ENCODE measurements around the gene ZNF804A.

ZNF804A gene

GRCh38 chr2:184633726-184634125, 35.4 kb downstream of the ZNF804A start:
- TF ChIP-seq FOXP2 (optimal IDR thresholded peaks at IDR 0.05; ENCODE audit: borderline replicate concordance, extremely low read depth, extremely low read length, insufficient read depth), result no peak
- TF ChIP-seq SIN3A (IDR thresholded peaks at IDR 0.05; ENCODE audit: borderline replicate concordance, insufficient read depth, low read length), result no peak
- TF ChIP-seq REST (IDR thresholded peaks at IDR 0.05; ENCODE audit: insufficient read depth in 1 of 2, low read depth in 2 of 2, low read length in 2 of 2), result no peak
- no peak for TF ChIP-seq POLR2AphosphoS5 (IDR thresholded peaks at IDR 0.05; ENCODE audit: low read depth, low read length)
- TF ChIP-seq TAF1 (IDR thresholded peaks at IDR 0.05; ENCODE audit: borderline replicate concordance, insufficient read depth, low read length), result no peak

GRCh38 chr2:184637781-184638180, 39.5 kb downstream of the ZNF804A start:
- TF ChIP-seq TAF1 (IDR thresholded peaks at IDR 0.05; ENCODE audit: borderline replicate concordance, insufficient read depth, low read length), result no peak
- TF ChIP-seq REST (IDR thresholded peaks at IDR 0.05; ENCODE audit: insufficient read depth in 1 of 2, low read depth in 2 of 2, low read length in 2 of 2), result no peak
- no peak for TF ChIP-seq POLR2AphosphoS5 (IDR thresholded peaks at IDR 0.05; ENCODE audit: low read depth, low read length)
- no peak for TF ChIP-seq FOXP2 (optimal IDR thresholded peaks at IDR 0.05; ENCODE audit: borderline replicate concordance, extremely low read depth, extremely low read length, insufficient read depth)
- TF ChIP-seq SIN3A (IDR thresholded peaks at IDR 0.05; ENCODE audit: borderline replicate concordance, insufficient read depth, low read length), result no peak

- no peak for TF ChIP-seq REST (IDR thresholded peaks at IDR 0.05; ENCODE audit: insufficient read depth in 1 of 2, low read depth in 2 of 2, low read length in 2 of 2)
These were observed 46.4 kb downstream of the ZNF804A start for GRCh38 chr2:184644685-184645084.

- TF ChIP-seq TAF1 (IDR thresholded peaks at IDR 0.05; ENCODE audit: borderline replicate concordance, insufficient read depth, low read length), result no peak
- no peak for TF ChIP-seq FOXP2 (optimal IDR thresholded peaks at IDR 0.05; ENCODE audit: borderline replicate concordance, extremely low read depth, extremely low read length, insufficient read depth)
- no peak for TF ChIP-seq REST (IDR thresholded peaks at IDR 0.05; ENCODE audit: insufficient read depth in 1 of 2, low read depth in 2 of 2, low read length in 2 of 2)
- TF ChIP-seq POLR2AphosphoS5 (IDR thresholded peaks at IDR 0.05; ENCODE audit: low read depth, low read length), result no peak
- TF ChIP-seq SIN3A (IDR thresholded peaks at IDR 0.05; ENCODE audit: borderline replicate concordance, insufficient read depth, low read length), result no peak
These were observed 47.8 kb downstream of the ZNF804A start for GRCh38 chr2:184646177-184646576.

- no peak for TF ChIP-seq POLR2AphosphoS5 (IDR thresholded peaks at IDR 0.05; ENCODE audit: low read depth, low read length)
- no peak for TF ChIP-seq TAF1 (IDR thresholded peaks at IDR 0.05; ENCODE audit: borderline replicate concordance, insufficient read depth, low read length)
- no peak for TF ChIP-seq REST (IDR thresholded peaks at IDR 0.05; ENCODE audit: insufficient read depth in 1 of 2, low read depth in 2 of 2, low read length in 2 of 2)
These were observed 48.3 kb downstream of the ZNF804A start for GRCh38 chr2:184646593-184646992.

All from PFSK-1 (cell line).